IMR-90 (cell line): Measurements from ENCODE around the gene SMCO4. TPM values are rescaled to one million over a fixed set of nuclear protein-coding genes. Genes with fewer than 3 reads are reported as not detected.

Experiments
- ATAC-seq: fragments of 200-7000 bp; cut with Tn5 transposase; 2 replicates; pipeline ENCODE4 v1.9.1; 2020; ENCODE audit warnings: low read depth, mild to moderate bottlenecking, moderate library complexity
- BruUV-seq: library from RNA; stranded (reverse); fragments of 400-500 nt; replicated peaks from 2 replicates; lab custom pipeline; 2021; lab: Mats Ljungman, UMichigan
- CTCF ChIA-PET: fragments of 300-600 bp; formaldehyde crosslinking; extraction: SDS; loops from one replicate; lab custom pipeline; 2021; ENCODE audit warnings: antibody characterized with exemption; lab: Yijun Ruan, JAX
- POLR2A ChIA-PET: fragments of 300-600 bp; sonication (Branson Sonifier 250); formaldehyde crosslinking; loops from one replicate; lab custom pipeline; 2022; ENCODE audit warnings: antibody characterized with exemption; ENCODE audit not compliant: unreplicated experiment; lab: Charles Lee
- DNase-seq: peaks from one replicate; pipeline ENCODE4 v3.0.0; 2013
- H2AFZ ChIP-seq: replicated peaks from 2 replicates; pipeline ENCODE3; 2013; ENCODE audit warnings: low read length, mild to moderate bottlenecking; ENCODE audit not compliant: poor library complexity
- H2AK5ac ChIP-seq: 2 replicates; pipeline ENCODE4 v1.6.1; 2013; ENCODE audit warnings: low read depth, low read length, inconsistent platforms
- H2AK9ac ChIP-seq: replicated peaks from 2 replicates; pipeline ENCODE3; 2013; ENCODE audit warnings: mild to moderate bottlenecking, low read depth, low read length, moderate library complexity; ENCODE audit not compliant: poor library complexity
- H2BK120ac ChIP-seq: 2 replicates; pipeline ENCODE4 v1.6.1; 2013; ENCODE audit warnings: low read depth, low read length, inconsistent platforms
- H2BK15ac ChIP-seq: 3 replicates; pipeline ENCODE4 v1.6.1; 2013; ENCODE audit warnings: low read depth, low read length, inconsistent platforms
- H2BK20ac ChIP-seq: 2 replicates; pipeline ENCODE4 v1.6.1; 2013; ENCODE audit warnings: low read depth, mild to moderate bottlenecking, inconsistent platforms, low read length, moderate library complexity
- H2BK5ac ChIP-seq: 2 replicates; pipeline ENCODE4 v1.6.1; 2013; ENCODE audit warnings: mild to moderate bottlenecking, low read depth, low read length, inconsistent platforms; ENCODE audit not compliant: poor library complexity, severe bottlenecking
- H3K14ac ChIP-seq: replicated peaks from 2 replicates; pipeline ENCODE4 v1.6.1; 2013; ENCODE audit warnings: low read depth, low read length, inconsistent platforms
- H3K18ac ChIP-seq: 2 replicates; pipeline ENCODE4 v1.6.1; 2013; ENCODE audit warnings: low read depth, low read length, control low read depth
- H3K23ac ChIP-seq: 2 replicates; pipeline ENCODE4 v1.6.1; 2013; ENCODE audit warnings: low read depth, low read length, inconsistent platforms
- H3K27ac ChIP-seq: 2 replicates; pipeline ENCODE4 v1.5.1; 2013; ENCODE audit warnings: mild to moderate bottlenecking, control low read depth, low read length; ENCODE audit not compliant: insufficient read depth
- H3K27me3 ChIP-seq: 2 replicates; pipeline ENCODE4 v1.6.1; 2013; ENCODE audit warnings: low read length; ENCODE audit not compliant: control insufficient read depth, insufficient read depth
- H3K36me3 ChIP-seq: 2 replicates; pipeline ENCODE4 v1.6.1; 2013; ENCODE audit warnings: low read length, mixed read lengths; ENCODE audit not compliant: control insufficient read depth, insufficient read depth
- H3K4ac ChIP-seq: 2 replicates; pipeline ENCODE4 v1.6.1; 2013; ENCODE audit warnings: low read depth, low read length, inconsistent platforms
- H3K4me1 ChIP-seq: 2 replicates; pipeline ENCODE4 v1.6.1; 2013; ENCODE audit warnings: low read length, mixed read lengths; ENCODE audit not compliant: control insufficient read depth, insufficient read depth
- H3K4me2 ChIP-seq: 2 replicates; pipeline ENCODE4 v1.6.1; 2013; ENCODE audit warnings: low read depth, mild to moderate bottlenecking, control low read depth, low read length, moderate library complexity
- H3K4me3 ChIP-seq: 2 replicates; pipeline ENCODE4 v1.5.1; 2013; ENCODE audit warnings: low read depth, mild to moderate bottlenecking, control low read depth, low read length, moderate library complexity; ENCODE audit not compliant: insufficient read depth
- H3K56ac ChIP-seq: 2 replicates; pipeline ENCODE4 v1.6.1; 2013; ENCODE audit warnings: low read length, inconsistent platforms; ENCODE audit not compliant: insufficient read depth; ENCODE audit errors: extremely low read depth
- H3K79me1 ChIP-seq, 2 experiments: 2 replicates each; pipeline ENCODE4 v1.6.1; 2013; ENCODE audit warnings: low read length in 2 of 2, inconsistent platforms in 1 of 2, low read depth in 1 of 2
- H3K9ac ChIP-seq: 2 replicates; pipeline ENCODE4 v1.6.1; 2013; ENCODE audit warnings: low read depth, low read length, control low read depth
- H3K9me1 ChIP-seq: 2 replicates; pipeline ENCODE4 v1.6.1; 2013; ENCODE audit warnings: low read length, inconsistent platforms; ENCODE audit not compliant: insufficient read depth
- H3K9me3 ChIP-seq: 2 replicates; pipeline ENCODE4 v1.6.1; 2013; ENCODE audit warnings: low read length; ENCODE audit not compliant: control insufficient read depth, insufficient read depth
- H4K20me1 ChIP-seq: 2 replicates; pipeline ENCODE4 v1.6.1; 2013; ENCODE audit warnings: low read length, inconsistent platforms; ENCODE audit not compliant: insufficient read depth
- H4K5ac ChIP-seq: 2 replicates; pipeline ENCODE4 v1.6.1; 2013; ENCODE audit warnings: mild to moderate bottlenecking, low read depth, low read length, control low read depth
- H4K8ac ChIP-seq, 2 experiments: 2 replicates each; pipeline ENCODE4 v1.6.1; 2013; ENCODE audit warnings: low read depth in 2 of 2, low read length in 2 of 2, control low read depth in 1 of 2, inconsistent platforms in 1 of 2
- H4K91ac ChIP-seq: 2 replicates; pipeline ENCODE4 v1.6.1; 2013; ENCODE audit warnings: low read depth, low read length, inconsistent platforms; ENCODE audit not compliant: insufficient read depth
- BHLHE40 ChIP-seq: fragments of 150-350 bp; IDR thresholded peaks from 2 replicates; pipeline ENCODE4 v1.6.1; 2016; ENCODE audit warnings: mild to moderate bottlenecking, low read depth, low read length
- CEBPB ChIP-seq: IDR thresholded peaks from 2 replicates; pipeline ENCODE4 v1.6.1; 2012; ENCODE audit warnings: low read depth, low read length, improper control_type of control experiment
- CHD1 ChIP-seq: IDR thresholded peaks from 2 replicates; pipeline ENCODE4 v1.6.1; 2012; ENCODE audit warnings: low read depth, low read length, improper control_type of control experiment
- ELK1 ChIP-seq: fragments of 150-350 bp; IDR thresholded peaks from 2 replicates; pipeline ENCODE4 v1.6.1; 2016; ENCODE audit warnings: low read depth, mild to moderate bottlenecking, low read length, moderate library complexity, borderline replicate concordance
- FOS ChIP-seq: fragments of 150-350 bp; IDR thresholded peaks from 2 replicates; pipeline ENCODE4 v1.6.1; 2016; ENCODE audit warnings: low read depth, low read length
- MAFK ChIP-seq: IDR thresholded peaks from 2 replicates; pipeline ENCODE4 v1.6.1; 2012; ENCODE audit warnings: low read depth, low read length, improper control_type of control experiment
- MAZ ChIP-seq: IDR thresholded peaks from 2 replicates; pipeline ENCODE4 v1.6.1; 2012; ENCODE audit warnings: low read depth, mild to moderate bottlenecking, low read length, improper control_type of control experiment, moderate library complexity, borderline replicate concordance
- MXI1 ChIP-seq: IDR thresholded peaks from 2 replicates; pipeline ENCODE4 v1.6.1; 2012; ENCODE audit warnings: low read depth, mild to moderate bottlenecking, low read length, moderate library complexity, borderline replicate concordance
- NFE2L2 ChIP-seq: fragments of 150-350 bp; IDR thresholded peaks from 2 replicates; pipeline ENCODE4 v1.6.1; 2016; ENCODE audit warnings: low read depth, mild to moderate bottlenecking, low read length
- POLR2A ChIP-seq: IDR thresholded peaks from 2 replicates; pipeline ENCODE4 v1.6.1; 2012; ENCODE audit warnings: mild to moderate bottlenecking, low read depth, low read length
- RAD21 ChIP-seq: IDR thresholded peaks from 2 replicates; pipeline ENCODE4 v1.6.1; 2012; ENCODE audit warnings: low read length, improper control_type of control experiment
- RCOR1 ChIP-seq: IDR thresholded peaks from 2 replicates; pipeline ENCODE4 v1.6.1; 2012; ENCODE audit warnings: mild to moderate bottlenecking, low read length, improper control_type of control experiment; ENCODE audit not compliant: insufficient replicate concordance
- RFX5 ChIP-seq: IDR thresholded peaks from 2 replicates; pipeline ENCODE4 v1.8.0; 2012; ENCODE audit warnings: low read depth, mild to moderate bottlenecking, low read length, moderate library complexity
- SMC3 ChIP-seq: fragments of 150-350 bp; IDR thresholded peaks from 2 replicates; pipeline ENCODE4 v1.6.1; 2016; ENCODE audit warnings: low read depth, mild to moderate bottlenecking, antibody characterized with exemption, low read length, moderate library complexity
- WGBS, 2 experiments: methylation state at CpG; one replicate each; pipeline versions ENCODE4 v1.1.5 to v1.1.7; 2013; ENCODE audit warnings: missing lambda C conversion rate in 2 of 2; ENCODE audit not compliant: insufficient read length in 1 of 2; ENCODE audit errors: extremely low coverage in 2 of 2; 5-methylcytosine and 5-hydroxymethylcytosine counted together
- dilution Hi-C: fragments of 300-500 bp; cut with HindIII; formaldehyde crosslinking; loops from one replicate; pipeline ENCODE4 v1.14.3; 2018; ENCODE audit warnings: low sequenced_read_pairs; ENCODE audit not compliant: unreplicated experiment
- in situ Hi-C: fragments of 300-500 bp; cut with MboI; formaldehyde crosslinking; loops from 3 replicates; pipeline ENCODE4 v1.14.3; 2019; ENCODE audit warnings: low sequenced_read_pairs, inconsistent platforms, mixed read lengths
- intact Hi-C: fragments of 100-400 bp; cut with micrococcal nuclease; formaldehyde crosslinking; loops from 2 replicates; pipeline ENCODE4 v1.10.0; 2022
- polyA plus RNA-seq, 3 experiments: library from polyadenylated mRNA; depleted of rRNA; stranded (reverse); fragments of >200 nt; gene quantifications; 2 replicates each; pipeline ENCODE4 v1.2.3, GENCODE V29; 2012; ENCODE audit warnings: low replicate concordance in 1 of 3
- total RNA-seq: library from RNA; depleted of rRNA; stranded (reverse); fragments of >200 nt; gene quantifications from 2 replicates; pipeline ENCODE4 v1.2.3, GENCODE V29; 2012
- TF ChIP-seq, protein P1 (sequence below): conservative IDR thresholded peaks from 2 replicates; pipeline ENCODE4 v1.5.1; 2012; ENCODE audit warnings: mild to moderate bottlenecking, low read depth, low read length, improper control_type of control experiment
- TF ChIP-seq, protein P2 (sequence below): fragments of 150-350 bp; IDR thresholded peaks from 2 replicates; pipeline ENCODE4 v1.6.1; 2017; ENCODE audit warnings: mild to moderate bottlenecking, antibody characterized with exemption, low read length, low read depth

SMCO4 gene
- total and polyA plus RNA-seq, 2 of the 4 experiments (the other 2 are of a cell fraction) = 2.2 to 17.7 TPM

DNA sequence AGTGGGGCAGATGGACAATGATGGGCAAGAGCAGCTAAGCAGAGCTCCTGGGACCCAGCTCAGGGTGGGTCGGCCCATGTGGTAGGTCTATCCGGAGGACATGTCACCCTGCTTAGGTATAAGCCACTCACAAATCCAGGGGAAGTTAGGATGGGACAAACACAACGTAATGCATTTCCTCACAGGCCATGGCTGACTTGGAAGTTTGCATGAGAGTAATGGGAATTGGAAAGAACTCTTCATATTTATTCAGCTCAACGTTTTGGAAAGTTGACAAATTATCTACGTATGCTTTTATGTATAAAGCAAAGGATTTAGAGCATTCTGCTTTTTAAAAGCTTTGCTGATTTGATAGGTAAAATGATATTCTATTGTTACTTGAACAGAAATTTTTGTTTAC lies 74.9 kb downstream of the SMCO4 start:
- dilution Hi-C loops (no loop called here), intact Hi-C loops (no loop called here), in situ Hi-C loops (no loop called here)
- ChIA-PET POLR2A (no interaction called here), CTCF (interaction anchor here (0.6 kb wide), 2 partner anchors 18 to 36 kb away, joined by 3 to 4 read pairs; no protein-coding TSS in a partner anchor)
- Histone ChIP-seq H4K5ac (no peak overlapping the region), H3K18ac (no peak overlapping the region), H3K4ac (no peak overlapping the region), H2AK9ac (no peak overlapping the region), H3K9me1 (no peaks in the 10 kb centered on the region), H2AK5ac (no peak overlapping the region), H3K23ac (no peak overlapping the region), H2BK15ac (no peak overlapping the region), H3K27ac (no peak overlapping the region), H2AFZ (no peak overlapping the region), H3K4me1 (no peaks in the 10 kb centered on the region), H3K79me1 (no peaks in the 10 kb centered on the region), H3K9me3 (no peaks in the 10 kb centered on the region), H4K8ac (no peak overlapping the region), H2BK20ac (no peak overlapping the region), H3K4me2 (no peak overlapping the region), H2BK5ac (no peak overlapping the region), H3K27me3 (no peaks in the 10 kb centered on the region; the same call in 1 of the 2 replicates), H3K14ac (no peak overlapping the region), H3K56ac (no peak overlapping the region), H3K9ac (no peak overlapping the region), H2BK120ac (no peak overlapping the region), H4K20me1 (no peaks in the 10 kb centered on the region), H3K4me3 (no peak overlapping the region), H4K91ac (no peak overlapping the region), H3K36me3 (no peaks in the 10 kb centered on the region)
- no TSS peak for BruUV-seq
- DNase-seq = no peak
- TF ChIP-seq, protein P1, sequence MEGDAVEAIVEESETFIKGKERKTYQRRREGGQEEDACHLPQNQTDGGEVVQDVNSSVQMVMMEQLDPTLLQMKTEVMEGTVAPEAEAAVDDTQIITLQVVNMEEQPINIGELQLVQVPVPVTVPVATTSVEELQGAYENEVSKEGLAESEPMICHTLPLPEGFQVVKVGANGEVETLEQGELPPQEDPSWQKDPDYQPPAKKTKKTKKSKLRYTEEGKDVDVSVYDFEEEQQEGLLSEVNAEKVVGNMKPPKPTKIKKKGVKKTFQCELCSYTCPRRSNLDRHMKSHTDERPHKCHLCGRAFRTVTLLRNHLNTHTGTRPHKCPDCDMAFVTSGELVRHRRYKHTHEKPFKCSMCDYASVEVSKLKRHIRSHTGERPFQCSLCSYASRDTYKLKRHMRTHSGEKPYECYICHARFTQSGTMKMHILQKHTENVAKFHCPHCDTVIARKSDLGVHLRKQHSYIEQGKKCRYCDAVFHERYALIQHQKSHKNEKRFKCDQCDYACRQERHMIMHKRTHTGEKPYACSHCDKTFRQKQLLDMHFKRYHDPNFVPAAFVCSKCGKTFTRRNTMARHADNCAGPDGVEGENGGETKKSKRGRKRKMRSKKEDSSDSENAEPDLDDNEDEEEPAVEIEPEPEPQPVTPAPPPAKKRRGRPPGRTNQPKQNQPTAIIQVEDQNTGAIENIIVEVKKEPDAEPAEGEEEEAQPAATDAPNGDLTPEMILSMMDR = no peak
- no peak for TF ChIP-seq MXI1
- TF ChIP-seq POLR2A = no peak
- no peak for TF ChIP-seq SMC3
- no peak for TF ChIP-seq FOS
- TF ChIP-seq CEBPB = no peak
- no peak for TF ChIP-seq RCOR1
- TF ChIP-seq MAFK = no peak
- no peak for TF ChIP-seq ELK1
- TF ChIP-seq RFX5 = no peak
- TF ChIP-seq CHD1 = no peak
- TF ChIP-seq, protein P2, sequence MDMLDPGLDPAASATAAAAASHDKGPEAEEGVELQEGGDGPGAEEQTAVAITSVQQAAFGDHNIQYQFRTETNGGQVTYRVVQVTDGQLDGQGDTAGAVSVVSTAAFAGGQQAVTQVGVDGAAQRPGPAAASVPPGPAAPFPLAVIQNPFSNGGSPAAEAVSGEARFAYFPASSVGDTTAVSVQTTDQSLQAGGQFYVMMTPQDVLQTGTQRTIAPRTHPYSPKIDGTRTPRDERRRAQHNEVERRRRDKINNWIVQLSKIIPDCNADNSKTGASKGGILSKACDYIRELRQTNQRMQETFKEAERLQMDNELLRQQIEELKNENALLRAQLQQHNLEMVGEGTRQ = no peak
- TF ChIP-seq NFE2L2 = no peak
- TF ChIP-seq MAZ = no peak
- TF ChIP-seq BHLHE40 = no peak
- TF ChIP-seq RAD21 = no peak
- no peak for ATAC-seq
- no CpG with 5 or more reads among the region's 5 CpGs for WGBS, 2 experiments
